DMS53 treated with DMSO at 0.1 percent for 48 hours (cell line): ENCODE results near the gene SGPP2.
"Not testable (repeated sequence)": the region's sequence is repeated elsewhere in the genome, so short reads cannot be mapped to it uniquely, and the experiment has no call there.

Source experiments
- DNase-seq: peaks from one replicate; lab custom pipeline; 2025; ENCODE audit not compliant: unreplicated experiment; lab: John Stamatoyannopoulos, UW

The SGPP2 gene

GRCh38 chr2:222424276-222424728 is at the start of gene SGPP2:
Gene SGPP2, plus strand, starts transcription at chr2:222424543. Its CDS starts 60 bp downstream, at chr2:222424603.
- DNase-seq, result no peak

GRCh38 chr2:222375798-222376197 is 48.5 kb upstream of the SGPP2 start:
- DNase-seq, result no peak

- DNase-seq, result no peak
These were observed 43.9 kb upstream of the SGPP2 start for GRCh38 chr2:222380456-222380855.

GRCh38 chr2:222381566-222381965 is 42.8 kb upstream of the SGPP2 start:
- DNase-seq, result no peak

- no peak for DNase-seq
These were observed 41.1 kb upstream of the SGPP2 start for GRCh38 chr2:222383255-222383654.

GRCh38 chr2:222391743-222392285 is 32.5 kb upstream of the SGPP2 start:
- DNase-seq, result no peak

GRCh38 chr2:222393733-222394267 is 30.5 kb upstream of the SGPP2 start:
- no peak for DNase-seq

- no peak for DNase-seq
These were observed 25.9 kb upstream of the SGPP2 start for GRCh38 chr2:222398446-222398885.

- DNase-seq, result no peak
These were observed 25.1 kb upstream of the SGPP2 start for GRCh38 chr2:222399038-222399783.

- DNase-seq, result no peak
These were observed 20.0 kb upstream of the SGPP2 start for GRCh38 chr2:222404151-222404905.

- no peak for DNase-seq
These were observed 15.7 kb upstream of the SGPP2 start for GRCh38 chr2:222408684-222409083.

GRCh38 chr2:222410534-222410933 is 13.8 kb upstream of the SGPP2 start:
- no peak for DNase-seq

GRCh38 chr2:222412334-222412733 is 12.0 kb upstream of the SGPP2 start:
- DNase-seq, result not testable (repeated sequence)

- DNase-seq, result no peak
These were observed 10.9 kb upstream of the SGPP2 start for GRCh38 chr2:222413295-222413911.

- DNase-seq, result no peak
These were observed 5.6 kb upstream of the SGPP2 start for GRCh38 chr2:222418739-222419138.

- DNase-seq, result no peak
These were observed 3.8 kb upstream of the SGPP2 start for GRCh38 chr2:222420508-222420907.

- DNase-seq, result no peak
These were observed 2.7 kb upstream of the SGPP2 start for GRCh38 chr2:222421626-222422025.

- no peak for DNase-seq
These were observed 1.2 kb upstream of the SGPP2 start for GRCh38 chr2:222423186-222423585.

- DNase-seq, result no peak
These were observed 589 bp upstream of the SGPP2 start for GRCh38 chr2:222423632-222424275.

- DNase-seq, result no peak
These were observed 657 bp downstream of the SGPP2 start for GRCh38 chr2:222424729-222425671.
